ENCODE measurements around the gene PMCH.

Gene PMCH

GRCh38 chr12:102215992-102216691 is 18.5 kb upstream of the PMCH start:
- ChIA-PET CTCF (interaction anchor here (1.2 kb wide), 1 partner anchor 14 kb away, joined by 3 read pairs; no protein-coding TSS in a partner anchor), POLR2A (no interaction called here)

GRCh38 chr12:102204025-102204424 is 6.4 kb upstream of the PMCH start:
- TF ChIP-seq CTCF (IDR thresholded peaks at IDR 0.05; ENCODE audit: control extremely low read depth, extremely low read depth, low read depth, missing control alignments) = no peak
- no peak for DNase-seq (ENCODE audit: extremely low spot score)
- CTCF ChIA-PET = interaction anchor here (0.8 to 1.4 kb wide), 2 partner anchors 20 to 25 kb away, joined by 3 to 6 read pairs; no protein-coding TSS in a partner anchor
- POLR2A ChIA-PET = no interaction called here

More at GRCh38 chr12:102215992-102216691, 18.5 kb upstream of the PMCH start:
- TF ChIP-seq CTCF (IDR thresholded peaks at IDR 0.05; ENCODE audit: control extremely low read depth, extremely low read depth, low read depth, missing control alignments) = no peak
- DNase-seq (ENCODE audit: extremely low spot score) = no peak

- DNase-seq (ENCODE audit: extremely low spot score) = no peak
- ChIA-PET CTCF (no interaction called here), POLR2A (no interaction called here)
- no peak for TF ChIP-seq CTCF (IDR thresholded peaks at IDR 0.05; ENCODE audit: control extremely low read depth, extremely low read depth, low read depth, missing control alignments)
These were observed 4.9 kb upstream of the PMCH start for GRCh38 chr12:102202556-102202955.

GRCh38 chr12:102201436-102202061 is 3.9 kb upstream of the PMCH start:
- CTCF ChIA-PET = no interaction called here
- no peak for TF ChIP-seq CTCF (IDR thresholded peaks at IDR 0.05; ENCODE audit: control extremely low read depth, extremely low read depth, low read depth, missing control alignments)
- POLR2A ChIA-PET = no interaction called here
- no peak for DNase-seq (ENCODE audit: extremely low spot score)

- CTCF ChIA-PET = no interaction called here
- DNase-seq (ENCODE audit: extremely low spot score) = no peak
- POLR2A ChIA-PET = no interaction called here
- TF ChIP-seq CTCF (IDR thresholded peaks at IDR 0.05; ENCODE audit: control extremely low read depth, extremely low read depth, low read depth, missing control alignments) = no peak
These were observed 1.8 kb downstream of the PMCH start for GRCh38 chr12:102195826-102196225.

GRCh38 chr12:102182635-102183034 is 15.0 kb downstream of the PMCH start:
- ChIA-PET CTCF (interaction anchor here (1.0 to 2.1 kb wide), 3 partner anchors 10 to 27 kb away, joined by 3 to 5 read pairs (median 5); no protein-coding TSS in a partner anchor), POLR2A (no interaction called here)
- DNase-seq (ENCODE audit: extremely low spot score) = no peak
- no peak for TF ChIP-seq CTCF (IDR thresholded peaks at IDR 0.05; ENCODE audit: control extremely low read depth, extremely low read depth, low read depth, missing control alignments)

Data from GM10248 (cell line).